NCI-H1930 (cell line): ENCODE data around the gene PPP4R3A.
"Not testable (repeated sequence)": the region's sequence is repeated elsewhere in the genome, so short reads cannot be mapped to it uniquely, and the experiment has no call there.

ENCODE experiments used
- DNase-seq, 2 experiments: peaks; one replicate each; lab custom pipeline; 2025; lab: John Stamatoyannopoulos, UW

Gene PPP4R3A

GRCh38 chr14:91503000-91503504 lies 7.1 kb downstream of the PPP4R3A start:
- DNase-seq: no peak

- DNase-seq: no peak
Observed at GRCh38 chr14:91501951-91502930, 7.9 kb downstream of the PPP4R3A start.

- DNase-seq: no peak
Observed at GRCh38 chr14:91501348-91501747, 8.8 kb downstream of the PPP4R3A start.

- no peak for DNase-seq
Observed at GRCh38 chr14:91496790-91497189, 13.3 kb downstream of the PPP4R3A start.

- DNase-seq: not testable (repeated sequence)
Observed at GRCh38 chr14:91494392-91495065, 15.6 kb downstream of the PPP4R3A start.

GRCh38 chr14:91493169-91493568 lies 16.9 kb downstream of the PPP4R3A start:
- no peak for DNase-seq

GRCh38 chr14:91484744-91485143 lies 25.4 kb downstream of the PPP4R3A start:
- DNase-seq: no peak

- DNase-seq: no peak
Observed at GRCh38 chr14:91484186-91484585, 25.9 kb downstream of the PPP4R3A start.

- DNase-seq: no peak
Observed at GRCh38 chr14:91482263-91483013, 27.7 kb downstream of the PPP4R3A start.

GRCh38 chr14:91477388-91477787 lies 32.7 kb downstream of the PPP4R3A start:
- no peak for DNase-seq

GRCh38 chr14:91473046-91473445 lies 37.1 kb downstream of the PPP4R3A start:
- DNase-seq: no peak

GRCh38 chr14:91470216-91470615 lies 39.9 kb downstream of the PPP4R3A start:
- DNase-seq: no peak

GRCh38 chr14:91466192-91466591 lies 43.9 kb downstream of the PPP4R3A start:
- DNase-seq: no peak

GRCh38 chr14:91464615-91465205 lies 45.4 kb downstream of the PPP4R3A start:
- no peak for DNase-seq

GRCh38 chr14:91458612-91459011 lies 51.5 kb downstream of the PPP4R3A start:
- no peak for DNase-seq

- DNase-seq: no peak
Observed at GRCh38 chr14:91456283-91456682, 53.8 kb downstream of the PPP4R3A start.

- DNase-seq: no peak
Observed at GRCh38 chr14:91454580-91454979, 55.5 kb downstream of the PPP4R3A start.

- DNase-seq: no peak
Observed at GRCh38 chr14:91454155-91454554, 56.0 kb downstream of the PPP4R3A start.

- no peak for DNase-seq
Observed at GRCh38 chr14:91453744-91454143, 56.4 kb downstream of the PPP4R3A start.

GRCh38 chr14:91444335-91445020 lies 65.6 kb downstream of the PPP4R3A start:
- DNase-seq: no peak

GRCh38 chr14:91439345-91439744 lies 70.8 kb downstream of the PPP4R3A start:
- DNase-seq: no peak
